Breast epithelium (tissue), 3 donors: ENCODE data around the gene TVP23B.

Source experiments
- POLR2A ChIP-seq: fragments of 450-650 bp; IDR thresholded peaks from one replicate; pipeline ENCODE4 v1.6.1; 2016; ENCODE audit warnings: antibody characterized with exemption, mild to moderate bottlenecking, moderate library complexity
- TF ChIP-seq, protein P1 (sequence below), 3 donors: fragments of 450-650 bp; IDR thresholded peaks; one replicate each; pipeline ENCODE4 v1.5.1; 2016 to 2017; ENCODE audit warnings: antibody characterized with exemption in 3 of 3, mild to moderate bottlenecking in 3 of 3, moderate library complexity in 3 of 3

DNA sequence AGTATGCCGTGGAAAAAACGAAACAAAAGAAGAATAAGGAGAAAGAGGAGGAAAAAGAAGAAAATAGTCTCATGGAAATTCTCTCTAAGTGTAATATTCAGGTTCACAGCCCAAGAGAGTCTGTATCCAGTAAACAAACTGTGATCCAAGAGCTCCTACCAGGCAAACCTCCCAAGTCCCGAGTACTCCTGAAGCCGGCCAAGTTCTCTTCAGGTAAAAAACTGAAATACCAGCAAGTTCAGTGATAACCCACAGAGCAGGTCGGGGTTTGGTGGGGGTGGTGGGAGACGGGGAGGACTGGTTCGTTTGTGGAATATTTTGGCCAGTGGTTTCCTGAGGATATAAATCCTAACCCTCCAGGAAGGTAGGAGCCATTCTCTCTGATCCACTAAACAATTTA, 8.5 kb upstream of the TVP23B start:
- TF ChIP-seq, protein P1, sequence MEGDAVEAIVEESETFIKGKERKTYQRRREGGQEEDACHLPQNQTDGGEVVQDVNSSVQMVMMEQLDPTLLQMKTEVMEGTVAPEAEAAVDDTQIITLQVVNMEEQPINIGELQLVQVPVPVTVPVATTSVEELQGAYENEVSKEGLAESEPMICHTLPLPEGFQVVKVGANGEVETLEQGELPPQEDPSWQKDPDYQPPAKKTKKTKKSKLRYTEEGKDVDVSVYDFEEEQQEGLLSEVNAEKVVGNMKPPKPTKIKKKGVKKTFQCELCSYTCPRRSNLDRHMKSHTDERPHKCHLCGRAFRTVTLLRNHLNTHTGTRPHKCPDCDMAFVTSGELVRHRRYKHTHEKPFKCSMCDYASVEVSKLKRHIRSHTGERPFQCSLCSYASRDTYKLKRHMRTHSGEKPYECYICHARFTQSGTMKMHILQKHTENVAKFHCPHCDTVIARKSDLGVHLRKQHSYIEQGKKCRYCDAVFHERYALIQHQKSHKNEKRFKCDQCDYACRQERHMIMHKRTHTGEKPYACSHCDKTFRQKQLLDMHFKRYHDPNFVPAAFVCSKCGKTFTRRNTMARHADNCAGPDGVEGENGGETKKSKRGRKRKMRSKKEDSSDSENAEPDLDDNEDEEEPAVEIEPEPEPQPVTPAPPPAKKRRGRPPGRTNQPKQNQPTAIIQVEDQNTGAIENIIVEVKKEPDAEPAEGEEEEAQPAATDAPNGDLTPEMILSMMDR (IDR thresholded peaks at IDR 0.05), result no peak
- no peak for TF ChIP-seq POLR2A
